GOT3 (cell line): ENCODE measurements around the gene LAMC2.

ENCODE experiments used
- DNase-seq: peaks from one replicate; lab custom pipeline; 2025; ENCODE audit warnings: mixed read lengths; lab: John Stamatoyannopoulos, UW

The LAMC2 gene

GRCh38 chr1:183214021-183214970 is 28.2 kb downstream of the LAMC2 start:
- no peak for DNase-seq

DNA sequence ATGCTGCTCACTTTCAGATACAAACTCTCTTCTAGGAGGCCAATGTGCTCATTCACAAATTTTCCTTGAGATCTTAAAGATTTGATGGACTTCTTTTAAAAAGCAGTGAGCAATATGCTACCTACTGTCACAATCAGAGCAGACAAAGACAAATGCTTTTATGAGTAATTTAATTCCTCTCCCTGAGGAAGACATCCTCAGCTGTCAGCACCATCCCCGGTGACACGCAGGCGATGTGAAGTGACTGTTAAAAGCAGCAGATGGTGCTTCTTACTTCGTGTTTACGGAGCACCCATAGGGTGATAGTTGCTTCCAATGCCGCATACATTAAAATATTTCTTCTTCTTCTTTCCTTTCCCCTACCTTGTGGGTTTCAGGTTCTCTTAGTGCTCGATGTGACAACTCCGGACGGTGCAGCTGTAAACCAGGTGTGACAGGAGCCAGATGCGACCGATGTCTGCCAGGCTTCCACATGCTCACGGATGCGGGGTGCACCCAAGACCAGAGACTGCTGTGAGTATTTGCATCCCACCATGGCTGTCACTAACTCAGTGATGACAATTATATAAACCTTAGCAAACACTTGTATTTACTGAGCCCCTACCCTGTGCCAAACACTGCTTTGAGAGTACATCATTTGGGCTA is 29.1 kb downstream of the LAMC2 start:
- no peak for DNase-seq

- DNase-seq, result no peak
These were observed 29.9 kb downstream of the LAMC2 start for GRCh38 chr1:183215936-183216335.

- DNase-seq, result no peak
These were observed 32.1 kb downstream of the LAMC2 start for GRCh38 chr1:183218027-183218618.

- no peak for DNase-seq
These were observed 33.0 kb downstream of the LAMC2 start for GRCh38 chr1:183218971-183219615.

DNA sequence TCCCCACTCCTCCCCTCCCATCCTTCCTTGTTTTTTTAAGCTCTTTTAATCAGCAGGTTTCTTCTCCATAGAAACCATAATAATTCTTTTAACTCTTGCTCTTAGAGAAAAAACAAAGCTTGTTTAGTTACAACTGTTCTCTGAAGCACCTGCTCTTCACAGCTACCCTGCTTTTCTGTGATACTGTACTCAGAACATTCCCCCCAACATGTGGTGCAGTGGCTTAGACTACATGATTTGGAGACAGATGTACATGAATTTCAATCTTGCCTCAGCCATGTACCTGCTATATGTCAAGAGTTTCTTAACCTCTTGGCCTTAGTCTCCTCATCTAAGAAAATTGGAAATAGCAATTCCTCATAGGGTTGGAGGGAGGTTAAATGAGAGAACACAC is 33.5 kb downstream of the LAMC2 start:
- DNase-seq, result no peak

- DNase-seq, result no peak
These were observed 36.8 kb downstream of the LAMC2 start for GRCh38 chr1:183222909-183223308.

GRCh38 chr1:183223467-183223866 is 37.4 kb downstream of the LAMC2 start:
- DNase-seq, result no peak

DNA sequence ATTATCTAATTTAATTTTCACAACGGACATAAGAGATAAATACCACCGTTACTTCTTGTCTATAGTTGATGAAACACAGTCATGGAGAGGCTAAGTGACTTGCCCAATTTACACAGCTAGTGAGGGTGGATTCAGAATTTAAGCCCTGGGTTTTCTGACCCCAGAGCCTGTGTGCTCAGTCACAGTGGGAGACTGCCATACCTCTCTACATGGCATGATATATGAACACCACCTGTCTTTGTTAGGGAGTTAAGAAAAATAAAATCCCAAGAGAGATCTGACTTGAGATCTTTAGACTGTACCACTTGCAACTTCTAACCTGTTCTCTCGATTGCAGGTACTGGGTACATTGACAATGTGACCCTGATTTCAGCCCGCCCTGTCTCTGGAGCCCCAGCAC is 40.3 kb downstream of the LAMC2 start:
- no peak for DNase-seq

DNA sequence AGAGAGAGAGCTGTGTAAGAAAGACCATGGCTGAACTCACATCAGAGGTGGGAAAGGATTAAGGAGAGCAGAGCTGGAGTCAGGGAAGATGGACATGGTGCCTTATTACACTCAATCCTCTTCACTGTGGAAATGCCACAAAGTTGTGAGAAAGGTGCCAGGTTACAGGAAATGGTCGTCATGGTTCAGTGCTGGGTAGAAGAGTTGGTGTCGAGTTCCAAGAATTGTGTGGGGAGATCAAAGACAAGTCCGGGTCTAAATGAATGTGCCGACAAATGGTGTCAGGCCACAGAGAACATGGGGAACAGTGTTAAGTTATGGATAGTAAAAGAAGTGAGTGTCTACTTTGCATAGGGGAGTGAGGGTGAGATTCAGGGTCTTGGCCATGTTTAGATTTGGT is 40.9 kb downstream of the LAMC2 start:
- no peak for DNase-seq

DNA sequence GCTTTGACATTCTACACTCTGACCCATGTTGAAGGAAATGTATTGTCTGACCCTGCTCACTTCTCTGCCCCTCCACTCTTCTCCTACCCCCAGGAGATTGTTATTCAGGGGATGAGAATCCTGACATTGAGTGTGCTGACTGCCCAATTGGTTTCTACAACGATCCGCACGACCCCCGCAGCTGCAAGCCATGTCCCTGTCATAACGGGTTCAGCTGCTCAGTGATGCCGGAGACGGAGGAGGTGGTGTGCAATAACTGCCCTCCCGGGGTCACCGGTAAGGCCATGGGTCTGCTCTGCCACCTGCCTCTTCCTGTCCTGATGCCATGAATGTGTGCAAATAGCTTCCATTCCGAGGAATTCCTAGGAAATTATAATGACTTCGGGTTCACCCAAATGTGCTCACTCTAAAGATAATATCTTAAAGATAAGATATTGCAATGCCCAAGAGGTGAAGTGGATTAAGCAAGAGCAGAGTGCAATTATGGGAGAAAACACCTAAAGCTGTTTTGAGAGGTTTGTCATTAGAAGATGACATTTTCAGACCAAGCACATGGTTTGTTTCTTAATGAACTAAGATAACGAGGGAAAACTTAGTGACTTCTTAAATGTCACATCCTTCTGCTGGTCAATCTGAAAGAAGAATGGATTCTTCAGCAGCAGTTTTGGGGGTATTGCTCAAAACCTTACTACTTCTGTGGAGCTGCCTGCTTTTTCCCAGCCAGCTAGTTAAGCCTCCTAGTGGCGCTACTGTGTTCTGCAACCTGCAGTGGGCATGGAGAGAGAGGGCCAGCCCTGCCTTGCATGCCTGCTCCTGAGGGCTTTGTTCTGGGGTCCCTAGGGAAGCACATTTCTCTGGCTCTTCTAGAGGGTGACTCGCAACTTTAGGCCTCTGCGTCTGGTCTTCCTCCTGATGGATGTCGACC is 41.6 kb downstream of the LAMC2 start:
- DNase-seq, result no peak

DNA sequence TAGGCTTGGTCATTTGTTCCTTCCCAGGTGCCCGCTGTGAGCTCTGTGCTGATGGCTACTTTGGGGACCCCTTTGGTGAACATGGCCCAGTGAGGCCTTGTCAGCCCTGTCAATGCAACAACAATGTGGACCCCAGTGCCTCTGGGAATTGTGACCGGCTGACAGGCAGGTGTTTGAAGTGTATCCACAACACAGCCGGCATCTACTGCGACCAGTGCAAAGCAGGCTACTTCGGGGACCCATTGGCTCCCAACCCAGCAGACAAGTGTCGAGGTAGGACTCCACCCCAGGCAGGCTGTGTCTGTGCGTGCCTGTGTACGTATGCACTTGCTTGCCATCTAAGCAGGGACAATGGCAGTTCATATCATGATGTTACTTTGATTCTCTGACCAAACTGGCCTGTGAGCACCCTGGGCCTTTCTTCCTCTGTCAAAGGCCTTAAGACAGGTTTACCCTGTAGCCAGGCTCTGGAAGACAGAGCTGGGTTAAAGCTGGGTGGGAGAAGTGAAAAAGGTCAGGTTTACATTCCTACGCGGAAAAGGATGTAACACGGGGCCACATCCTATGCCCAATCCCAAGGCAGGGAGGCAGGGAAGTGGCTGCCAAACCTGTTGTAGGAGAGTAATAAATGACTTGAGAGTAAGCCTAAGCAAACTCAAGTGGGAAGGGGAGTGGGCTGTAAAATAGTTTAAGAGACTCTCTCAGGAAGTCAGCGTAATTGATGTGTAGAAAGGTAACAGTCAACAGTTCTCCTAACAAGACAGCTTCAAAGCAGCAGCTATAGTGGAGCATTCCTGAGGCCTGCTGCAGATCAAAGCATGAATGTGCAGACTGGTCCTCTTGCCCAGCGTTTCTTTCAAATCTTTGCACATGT is 42.5 kb downstream of the LAMC2 start:
- no peak for DNase-seq

GRCh38 chr1:183230413-183230812 is 44.3 kb downstream of the LAMC2 start:
- DNase-seq, result no peak

DNA sequence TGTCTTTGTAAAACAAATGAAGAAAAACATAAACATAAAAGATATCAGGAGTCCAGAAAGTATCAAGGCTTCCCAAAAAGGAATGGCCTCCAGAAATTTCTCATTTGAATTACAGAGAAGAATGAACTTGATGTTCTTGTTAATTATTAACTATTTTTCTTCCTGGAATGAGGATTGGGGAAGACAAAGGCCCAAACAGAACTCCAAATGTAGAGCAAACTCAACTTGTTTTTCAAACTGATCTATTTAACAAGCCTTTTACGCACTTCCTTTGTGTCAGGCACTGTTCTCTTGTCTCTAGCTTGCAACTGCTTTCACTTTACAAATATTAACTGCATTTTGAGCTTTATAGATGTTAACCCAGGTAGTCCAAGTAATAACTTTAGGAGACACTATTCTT is 45.5 kb downstream of the LAMC2 start:
- DNase-seq, result no peak

DNA sequence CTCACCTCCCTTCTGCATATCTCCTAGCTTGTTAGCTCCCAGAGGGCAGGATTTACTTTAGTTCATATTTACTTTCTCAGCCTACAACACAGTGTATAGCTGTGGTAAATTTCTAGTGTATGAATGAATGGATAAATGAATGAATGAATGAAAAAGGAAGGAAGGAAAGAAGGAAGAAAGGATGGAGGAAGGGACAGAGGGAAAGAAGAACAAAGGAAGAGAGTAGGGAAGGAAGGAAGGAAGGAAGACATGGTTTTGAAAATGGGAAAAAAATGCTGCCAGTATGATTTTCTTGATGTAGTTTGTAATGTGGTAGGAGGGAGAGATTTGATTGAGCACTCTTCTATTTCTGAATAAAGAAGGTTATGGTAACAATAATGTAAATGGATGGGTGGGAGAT is 47.0 kb downstream of the LAMC2 start:
- no peak for DNase-seq

DNA sequence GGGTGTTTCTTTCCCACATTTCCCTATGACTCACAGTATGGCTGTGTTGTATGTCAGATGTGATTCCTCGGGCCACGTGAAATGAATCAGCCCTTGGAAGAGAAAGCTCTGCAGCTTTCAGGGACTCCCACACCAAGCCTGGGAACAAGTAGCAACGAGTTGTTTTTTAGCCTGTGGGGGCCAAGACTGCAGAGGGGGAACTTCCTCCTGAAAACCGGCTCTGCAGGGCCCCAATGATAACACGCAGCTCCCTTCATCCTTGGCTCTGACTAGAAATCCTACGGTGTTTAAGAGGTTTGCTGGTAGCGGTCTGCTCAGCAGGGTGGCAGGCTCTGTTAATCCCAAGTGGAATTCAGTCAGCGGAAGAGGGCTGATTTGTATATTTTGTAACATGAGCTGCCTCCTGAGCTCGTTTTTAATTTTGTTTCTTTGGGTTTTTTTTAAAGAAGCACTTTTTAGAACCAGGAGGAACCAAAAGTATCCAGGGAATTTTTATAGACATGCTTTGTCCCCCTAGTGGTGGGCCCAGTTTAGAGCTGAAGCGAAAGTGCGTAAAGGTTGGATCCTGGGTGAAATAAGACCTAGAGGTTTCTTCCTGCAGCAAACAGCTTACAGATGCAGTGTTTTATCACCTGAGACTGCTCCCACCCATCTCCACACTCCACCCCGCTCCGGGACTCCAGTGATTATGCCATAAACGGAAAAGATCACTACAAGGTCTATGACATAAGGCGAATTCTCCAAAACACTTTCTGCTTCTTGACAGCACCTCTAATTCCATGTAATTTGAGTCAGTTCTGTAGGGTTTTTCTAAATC is 48.8 kb downstream of the LAMC2 start:
- peak; percentile 78 for DNase-seq

DNA sequence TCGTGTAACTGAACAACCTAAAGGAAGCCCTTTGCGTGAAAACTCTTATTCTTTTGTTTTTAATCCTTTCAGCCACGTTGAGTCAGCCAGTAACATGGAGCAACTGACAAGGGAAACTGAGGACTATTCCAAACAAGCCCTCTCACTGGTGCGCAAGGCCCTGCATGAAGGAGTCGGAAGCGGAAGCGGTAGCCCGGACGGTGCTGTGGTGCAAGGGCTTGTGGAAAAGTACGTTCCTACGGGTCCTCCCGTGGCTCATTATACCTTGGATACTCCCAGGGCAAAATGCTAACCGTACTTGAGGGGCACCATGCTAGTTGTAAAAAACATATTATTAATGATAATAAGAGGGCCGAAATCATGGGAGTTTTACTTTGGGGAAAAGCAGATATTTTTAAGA is 49.4 kb downstream of the LAMC2 start:
- no peak for DNase-seq

GRCh38 chr1:183236158-183236725 is 50.2 kb downstream of the LAMC2 start:
- no peak for DNase-seq

- DNase-seq, result no peak
These were observed 51.0 kb downstream of the LAMC2 start for GRCh38 chr1:183237046-183237445.
